ENCODE results near the gene NYAP2.

The NYAP2 gene

DNA sequence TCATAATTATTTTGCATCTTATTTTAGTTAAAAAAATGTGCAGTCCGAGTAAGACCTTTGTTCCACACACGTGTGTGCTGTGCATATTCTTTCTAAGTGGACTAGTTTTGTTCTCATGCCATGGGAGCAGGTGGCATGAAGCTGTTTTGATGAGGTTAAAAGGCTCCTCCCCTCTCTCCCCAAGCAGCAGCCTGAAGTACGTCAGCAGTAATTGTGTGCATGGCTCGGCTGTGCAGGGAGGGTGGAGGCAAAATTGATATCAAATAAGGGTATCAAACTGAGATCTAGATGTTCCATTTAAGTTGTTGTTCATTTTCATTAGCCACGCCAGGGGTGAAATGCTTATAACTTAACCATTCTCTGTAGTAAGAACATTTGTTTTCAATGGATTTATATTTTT, at the start of gene NYAP2:
Gene NYAP2 (plus strand): TSS at position 207 of the 400 bp plus-strand sequence. CDS start 9,171 bp downstream, outside the sequence.
- Histone ChIP-seq H3K27me3 (ENCODE audit: control insufficient read depth in 5 of 5, insufficient read depth in 4 of 5, low read length in 5 of 5) (no peaks in the 10 kb centered on the region), H3K4me1 (ENCODE audit: control insufficient read depth in 5 of 5, insufficient read depth in 5 of 5, low read length in 5 of 5) (no peaks in the 10 kb centered on the region), H3K9me3 (ENCODE audit: control insufficient read depth in 5 of 5, low read length in 5 of 5) (no peaks in the 10 kb centered on the region), H3K9ac (ENCODE audit: low read length in 5 of 5) (no peak within 1 kb of the TSS), H3K27ac (ENCODE audit: low read depth, low read length) (no peak within 1 kb of the TSS), H3K4me3 (ENCODE audit: low read depth in 1 of 5, low read length in 5 of 5) (no peak within 1 kb of the TSS), H3K36me3 (ENCODE audit: control insufficient read depth in 5 of 5, insufficient read depth in 5 of 5, low read length in 5 of 5) (no peaks in the 10 kb centered on the region)

DNA sequence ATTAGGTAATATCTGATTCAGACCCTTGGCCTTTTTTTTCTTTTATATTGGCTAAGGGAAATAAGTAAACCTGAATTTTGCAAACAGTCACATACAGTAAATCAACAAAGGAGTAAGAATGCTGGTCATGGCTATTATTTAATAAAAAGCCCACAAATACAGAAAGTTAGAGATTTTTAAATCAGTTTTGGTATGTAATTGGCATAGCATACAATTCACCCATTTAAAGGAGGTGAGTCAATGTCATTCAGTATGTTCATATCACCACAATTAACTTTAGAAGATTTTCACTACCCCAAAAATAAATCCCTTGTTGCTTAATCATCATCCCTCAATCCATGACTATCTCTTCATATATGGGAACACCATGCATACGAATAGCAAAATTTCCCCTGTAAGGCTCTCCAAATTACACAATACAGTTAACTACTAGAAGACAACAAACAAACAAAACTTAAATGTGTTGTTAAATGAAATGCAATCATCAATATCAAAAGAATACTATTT, 45.9 kb upstream of the NYAP2 start:
- H3K9me3 ChIP-seq (ENCODE audit: control insufficient read depth in 5 of 5, low read length in 5 of 5), result no peaks in the 10 kb centered on the region
- no peak overlapping the region for H3K4me3 ChIP-seq (ENCODE audit: low read depth in 1 of 5, low read length in 5 of 5)
- H3K27me3 ChIP-seq (ENCODE audit: control insufficient read depth in 5 of 5, insufficient read depth in 4 of 5, low read length in 5 of 5), result no peaks in the 10 kb centered on the region
- H3K4me1 ChIP-seq (ENCODE audit: control insufficient read depth in 5 of 5, insufficient read depth in 5 of 5, low read length in 5 of 5), result no peaks in the 10 kb centered on the region
- H3K27ac ChIP-seq (ENCODE audit: low read depth, low read length), result no peak overlapping the region
- H3K9ac ChIP-seq (ENCODE audit: low read length in 5 of 5), result no peak overlapping the region
- no peaks in the 10 kb centered on the region for H3K36me3 ChIP-seq (ENCODE audit: control insufficient read depth in 5 of 5, insufficient read depth in 5 of 5, low read length in 5 of 5)

DNA sequence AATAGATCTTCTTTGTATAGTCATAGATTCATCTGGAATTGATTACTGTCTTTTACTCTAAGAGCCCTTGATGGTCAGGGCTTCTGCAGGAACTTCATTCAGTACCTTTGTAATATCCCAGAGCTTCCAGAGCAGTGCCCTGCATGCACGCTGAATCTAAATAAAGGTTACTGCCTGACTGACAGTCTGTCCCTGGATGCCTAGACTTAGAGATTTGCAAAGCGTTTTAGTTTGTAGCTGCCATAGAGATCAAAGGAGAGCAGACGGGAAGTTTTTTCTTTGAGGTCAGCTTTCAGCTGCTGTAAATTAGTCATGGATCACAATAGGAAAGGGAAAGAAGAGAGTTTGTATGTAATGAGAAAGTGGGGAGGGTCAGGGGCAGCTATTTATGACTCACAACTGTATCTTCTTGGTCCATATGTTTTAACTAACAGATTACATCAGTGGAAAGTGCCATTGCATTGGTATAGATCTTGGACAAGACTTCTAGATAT, 45.2 kb upstream of the NYAP2 start:
- Histone ChIP-seq H3K9ac (ENCODE audit: low read length in 5 of 5) (no peak overlapping the region), H3K9me3 (ENCODE audit: control insufficient read depth in 5 of 5, low read length in 5 of 5) (no peaks in the 10 kb centered on the region), H3K4me1 (ENCODE audit: control insufficient read depth in 5 of 5, insufficient read depth in 5 of 5, low read length in 5 of 5) (no peaks in the 10 kb centered on the region), H3K27me3 (ENCODE audit: control insufficient read depth in 5 of 5, insufficient read depth in 4 of 5, low read length in 5 of 5) (no peaks in the 10 kb centered on the region), H3K4me3 (ENCODE audit: low read depth in 1 of 5, low read length in 5 of 5) (no peak overlapping the region), H3K27ac (ENCODE audit: low read depth, low read length) (no peak overlapping the region), H3K36me3 (ENCODE audit: control insufficient read depth in 5 of 5, insufficient read depth in 5 of 5, low read length in 5 of 5) (no peaks in the 10 kb centered on the region)

DNA sequence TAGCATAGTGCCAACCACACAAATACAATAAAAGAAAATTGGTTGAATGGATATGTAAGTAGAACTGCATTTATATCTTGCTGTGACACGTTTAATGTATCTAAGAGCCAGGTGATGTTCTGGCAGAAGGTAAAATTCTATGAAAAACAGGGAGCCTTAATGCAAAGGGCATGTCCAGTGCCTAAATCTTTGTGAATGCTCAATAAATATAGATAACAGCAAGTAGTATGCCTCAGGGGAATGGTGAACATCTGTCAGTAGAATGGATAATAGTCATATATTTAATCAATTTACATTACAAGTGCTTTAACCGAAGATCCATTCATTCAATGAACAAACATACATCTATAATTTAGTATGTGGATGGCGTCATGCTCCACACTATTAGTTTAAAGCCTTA, 43.7 kb upstream of the NYAP2 start:
- H3K27ac ChIP-seq (ENCODE audit: low read depth, low read length), result no peak overlapping the region
- no peaks in the 10 kb centered on the region for H3K4me1 ChIP-seq (ENCODE audit: control insufficient read depth in 5 of 5, insufficient read depth in 5 of 5, low read length in 5 of 5)
- no peaks in the 10 kb centered on the region for H3K36me3 ChIP-seq (ENCODE audit: control insufficient read depth in 5 of 5, insufficient read depth in 5 of 5, low read length in 5 of 5)
- H3K4me3 ChIP-seq (ENCODE audit: low read depth in 1 of 5, low read length in 5 of 5), result no peak overlapping the region
- no peaks in the 10 kb centered on the region for H3K27me3 ChIP-seq (ENCODE audit: control insufficient read depth in 5 of 5, insufficient read depth in 4 of 5, low read length in 5 of 5)
- H3K9me3 ChIP-seq (ENCODE audit: control insufficient read depth in 5 of 5, low read length in 5 of 5), result no peaks in the 10 kb centered on the region
- no peak overlapping the region for H3K9ac ChIP-seq (ENCODE audit: low read length in 5 of 5)

DNA sequence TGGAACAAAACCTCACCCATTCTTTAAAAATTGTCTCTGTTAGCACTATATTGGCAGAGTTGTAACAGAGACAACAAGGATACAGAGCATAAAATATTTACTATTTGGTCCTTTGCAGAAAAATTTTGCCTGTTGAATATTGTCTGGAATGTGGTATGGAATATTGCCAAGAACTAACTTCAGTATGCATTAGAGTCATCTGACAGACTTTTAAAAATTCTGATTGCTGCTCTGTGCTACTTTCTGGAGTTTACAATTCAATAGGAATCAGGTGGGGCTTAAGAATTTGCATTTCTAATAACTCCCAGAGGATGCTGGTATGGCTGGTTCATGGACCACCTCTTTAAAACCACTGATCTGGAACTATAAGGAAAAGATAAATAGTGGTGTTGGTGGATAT, 32.8 kb upstream of the NYAP2 start:
- Histone ChIP-seq H3K4me3 (ENCODE audit: low read depth in 1 of 5, low read length in 5 of 5) (no peak overlapping the region), H3K9me3 (ENCODE audit: control insufficient read depth in 5 of 5, low read length in 5 of 5) (no peaks in the 10 kb centered on the region), H3K36me3 (ENCODE audit: control insufficient read depth in 5 of 5, insufficient read depth in 5 of 5, low read length in 5 of 5) (no peaks in the 10 kb centered on the region), H3K27ac (ENCODE audit: low read depth, low read length) (no peak overlapping the region), H3K27me3 (ENCODE audit: control insufficient read depth in 5 of 5, insufficient read depth in 4 of 5, low read length in 5 of 5) (no peaks in the 10 kb centered on the region), H3K4me1 (ENCODE audit: control insufficient read depth in 5 of 5, insufficient read depth in 5 of 5, low read length in 5 of 5) (no peaks in the 10 kb centered on the region), H3K9ac (ENCODE audit: low read length in 5 of 5) (no peak overlapping the region)

DNA sequence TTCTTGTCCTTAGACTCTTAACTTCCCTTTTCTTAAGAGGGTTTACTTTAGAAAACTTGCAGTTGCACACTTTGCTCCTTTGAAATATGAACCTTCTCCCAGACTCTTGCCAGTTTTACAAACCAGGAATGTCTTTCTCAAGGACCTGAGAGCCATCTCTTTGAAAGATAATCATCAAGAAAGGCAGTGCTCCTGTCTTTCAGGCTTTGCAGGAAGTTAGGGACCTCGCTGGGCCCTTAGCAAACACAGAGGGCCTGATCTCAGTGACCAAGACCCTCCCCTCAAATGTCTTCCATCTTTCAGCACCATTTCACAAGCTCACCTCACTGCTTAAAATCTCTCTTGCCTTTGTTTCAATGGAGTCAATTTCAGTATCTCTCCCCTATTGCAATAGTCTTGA, 32.0 kb upstream of the NYAP2 start:
- H3K27ac ChIP-seq (ENCODE audit: low read depth, low read length), result no peak overlapping the region
- no peaks in the 10 kb centered on the region for H3K36me3 ChIP-seq (ENCODE audit: control insufficient read depth in 5 of 5, insufficient read depth in 5 of 5, low read length in 5 of 5)
- no peak overlapping the region for H3K9ac ChIP-seq (ENCODE audit: low read length in 5 of 5)
- H3K27me3 ChIP-seq (ENCODE audit: control insufficient read depth in 5 of 5, insufficient read depth in 4 of 5, low read length in 5 of 5), result no peaks in the 10 kb centered on the region
- H3K9me3 ChIP-seq (ENCODE audit: control insufficient read depth in 5 of 5, low read length in 5 of 5), result no peaks in the 10 kb centered on the region
- no peaks in the 10 kb centered on the region for H3K4me1 ChIP-seq (ENCODE audit: control insufficient read depth in 5 of 5, insufficient read depth in 5 of 5, low read length in 5 of 5)
- no peak overlapping the region for H3K4me3 ChIP-seq (ENCODE audit: low read depth in 1 of 5, low read length in 5 of 5)

DNA sequence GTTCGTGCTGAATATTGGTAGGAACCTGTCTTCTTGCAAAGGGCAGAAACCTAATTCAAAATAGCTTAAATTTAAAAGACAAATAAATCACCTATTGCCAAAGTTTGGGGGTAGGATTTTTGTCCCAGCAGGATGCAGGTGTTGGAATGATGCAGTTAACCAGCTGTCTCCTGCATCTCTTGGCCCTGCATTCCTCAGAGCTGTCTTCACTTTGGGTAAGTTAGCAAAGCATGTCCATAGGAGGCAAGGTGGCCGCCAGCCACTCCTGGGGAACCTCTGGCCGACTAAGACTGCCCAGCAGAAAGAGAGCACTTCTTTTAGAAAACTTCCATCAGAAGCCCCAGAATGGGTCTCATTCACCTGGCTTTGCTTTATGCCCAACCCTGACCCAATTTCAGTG, 20.5 kb upstream of the NYAP2 start:
- Histone ChIP-seq H3K9me3 (ENCODE audit: control insufficient read depth in 5 of 5, low read length in 5 of 5) (no peaks in the 10 kb centered on the region), H3K36me3 (ENCODE audit: control insufficient read depth in 5 of 5, insufficient read depth in 5 of 5, low read length in 5 of 5) (no peaks in the 10 kb centered on the region), H3K4me3 (ENCODE audit: low read depth in 1 of 5, low read length in 5 of 5) (no peak overlapping the region), H3K27ac (ENCODE audit: low read depth, low read length) (no peak overlapping the region), H3K9ac (ENCODE audit: low read length in 5 of 5) (no peak overlapping the region), H3K4me1 (ENCODE audit: control insufficient read depth in 5 of 5, insufficient read depth in 5 of 5, low read length in 5 of 5) (no peaks in the 10 kb centered on the region), H3K27me3 (ENCODE audit: control insufficient read depth in 5 of 5, insufficient read depth in 4 of 5, low read length in 5 of 5) (no peaks in the 10 kb centered on the region)

DNA sequence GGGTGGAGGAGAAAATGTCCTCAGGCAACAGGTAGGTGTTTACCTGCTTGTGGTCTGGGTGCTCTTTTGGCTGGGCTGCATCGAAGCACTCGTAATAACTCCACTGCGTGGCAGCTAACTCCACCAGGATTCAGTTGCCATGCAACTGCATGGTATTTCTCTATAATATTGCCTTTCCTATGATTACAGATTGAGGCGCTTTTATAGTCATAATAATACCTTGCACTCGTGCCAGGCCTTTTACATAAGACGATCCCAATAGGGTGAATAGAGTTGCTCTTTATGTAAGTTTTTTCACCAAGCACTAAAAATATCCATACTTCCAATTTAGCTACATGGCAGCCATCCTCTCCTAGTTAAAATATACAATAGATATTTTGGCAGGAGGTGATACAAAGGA, 19.7 kb upstream of the NYAP2 start:
- no peaks in the 10 kb centered on the region for H3K27me3 ChIP-seq (ENCODE audit: control insufficient read depth in 5 of 5, insufficient read depth in 4 of 5, low read length in 5 of 5)
- H3K9ac ChIP-seq (ENCODE audit: low read length in 5 of 5), result no peak overlapping the region
- no peak overlapping the region for H3K4me3 ChIP-seq (ENCODE audit: low read depth in 1 of 5, low read length in 5 of 5)
- H3K27ac ChIP-seq (ENCODE audit: low read depth, low read length), result no peak overlapping the region
- no peaks in the 10 kb centered on the region for H3K9me3 ChIP-seq (ENCODE audit: control insufficient read depth in 5 of 5, low read length in 5 of 5)
- H3K36me3 ChIP-seq (ENCODE audit: control insufficient read depth in 5 of 5, insufficient read depth in 5 of 5, low read length in 5 of 5), result no peaks in the 10 kb centered on the region
- no peaks in the 10 kb centered on the region for H3K4me1 ChIP-seq (ENCODE audit: control insufficient read depth in 5 of 5, insufficient read depth in 5 of 5, low read length in 5 of 5)

DNA sequence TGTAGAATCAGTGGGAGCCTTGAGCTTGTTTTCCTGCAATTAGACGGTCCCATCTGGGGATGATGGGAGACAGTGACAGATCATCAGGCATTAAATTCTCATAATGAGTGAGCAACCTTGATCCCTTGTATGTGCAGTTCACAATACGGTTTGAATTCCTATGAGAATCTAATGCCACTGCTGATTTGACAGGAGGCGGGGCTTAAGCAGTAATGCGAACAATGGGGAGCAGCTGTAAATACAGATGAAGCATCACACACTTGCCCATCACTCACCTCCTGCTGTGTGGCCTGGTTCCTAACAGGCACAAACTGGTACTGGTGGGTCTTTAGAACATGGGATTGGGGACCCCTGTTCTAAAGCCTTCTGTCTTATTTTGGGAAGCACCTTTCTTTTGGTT, 17.9 kb upstream of the NYAP2 start:
- H3K27me3 ChIP-seq (ENCODE audit: control insufficient read depth in 5 of 5, insufficient read depth in 4 of 5, low read length in 5 of 5), result no peaks in the 10 kb centered on the region
- H3K9me3 ChIP-seq (ENCODE audit: control insufficient read depth in 5 of 5, low read length in 5 of 5), result no peaks in the 10 kb centered on the region
- no peak overlapping the region for H3K4me3 ChIP-seq (ENCODE audit: low read depth in 1 of 5, low read length in 5 of 5)
- H3K9ac ChIP-seq (ENCODE audit: low read length in 5 of 5), result no peak overlapping the region
- H3K27ac ChIP-seq (ENCODE audit: low read depth, low read length), result no peak overlapping the region
- H3K36me3 ChIP-seq (ENCODE audit: control insufficient read depth in 5 of 5, insufficient read depth in 5 of 5, low read length in 5 of 5), result no peaks in the 10 kb centered on the region
- H3K4me1 ChIP-seq (ENCODE audit: control insufficient read depth in 5 of 5, insufficient read depth in 5 of 5, low read length in 5 of 5), result no peaks in the 10 kb centered on the region

DNA sequence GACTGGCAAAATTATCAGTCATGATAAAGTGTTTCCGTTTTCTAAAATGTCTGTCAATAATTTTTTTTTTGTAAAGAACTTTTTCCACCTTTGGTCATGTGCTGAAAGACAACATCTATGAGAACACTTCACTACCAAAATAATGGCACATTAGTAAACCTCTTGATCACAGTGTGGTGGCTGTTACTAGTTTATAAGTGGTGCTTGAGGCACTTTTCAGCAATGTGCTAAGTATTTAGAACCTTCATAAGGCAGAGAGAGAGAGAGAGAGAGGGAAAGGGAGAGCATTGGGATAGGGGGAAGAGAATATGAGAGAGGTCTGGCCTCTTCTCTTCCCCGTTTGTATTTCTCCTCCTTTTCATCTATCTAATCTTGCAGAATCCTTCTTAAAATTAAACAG, 1.1 kb upstream of the NYAP2 start:
- Histone ChIP-seq H3K36me3 (ENCODE audit: control insufficient read depth in 5 of 5, insufficient read depth in 5 of 5, low read length in 5 of 5) (no peaks in the 10 kb centered on the region), H3K9me3 (ENCODE audit: control insufficient read depth in 5 of 5, low read length in 5 of 5) (no peaks in the 10 kb centered on the region)

DNA sequence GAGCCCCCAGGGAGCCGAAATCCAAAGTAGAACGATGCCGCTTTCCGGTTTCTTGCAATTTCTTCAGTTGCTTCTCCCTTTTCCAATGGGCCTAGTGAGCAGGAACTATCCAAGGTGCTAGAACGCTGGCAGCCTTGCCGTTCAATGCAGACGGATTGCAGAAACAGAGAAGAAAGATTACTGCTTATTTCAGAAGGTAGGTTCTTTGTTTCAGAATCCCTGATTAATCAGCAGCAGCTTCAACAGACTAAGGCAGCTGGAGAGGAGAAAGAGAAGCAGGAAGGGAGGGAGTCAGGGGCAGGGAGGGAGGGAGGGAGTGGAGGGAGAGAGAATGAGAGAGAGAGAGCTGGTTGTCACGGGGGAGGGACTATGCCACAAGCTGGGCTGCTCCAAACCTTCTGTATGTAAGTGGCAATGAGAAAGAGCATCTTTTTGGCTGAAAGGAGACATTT, 576 bp downstream of the NYAP2 start:
- Histone ChIP-seq H3K9me3 (ENCODE audit: control insufficient read depth in 5 of 5, low read length in 5 of 5) (no peaks in the 10 kb centered on the region), H3K27ac (ENCODE audit: low read depth, low read length) (no peak overlapping the region), H3K36me3 (ENCODE audit: control insufficient read depth in 5 of 5, insufficient read depth in 5 of 5, low read length in 5 of 5) (no peaks in the 10 kb centered on the region), H3K9ac (ENCODE audit: low read length in 5 of 5) (no peak overlapping the region), H3K4me1 (ENCODE audit: control insufficient read depth in 5 of 5, insufficient read depth in 5 of 5, low read length in 5 of 5) (no peaks in the 10 kb centered on the region), H3K4me3 (ENCODE audit: low read depth in 1 of 5, low read length in 5 of 5) (no peak overlapping the region), H3K27me3 (ENCODE audit: control insufficient read depth in 5 of 5, insufficient read depth in 4 of 5, low read length in 5 of 5) (no peaks in the 10 kb centered on the region)

More for the DNA sequence above, 1.1 kb upstream of the NYAP2 start:
- Histone ChIP-seq H3K27ac (ENCODE audit: low read depth, low read length) (no peak overlapping the region), H3K27me3 (ENCODE audit: control insufficient read depth in 5 of 5, insufficient read depth in 4 of 5, low read length in 5 of 5) (no peaks in the 10 kb centered on the region), H3K4me3 (ENCODE audit: low read depth in 1 of 5, low read length in 5 of 5) (no peak overlapping the region), H3K9ac (ENCODE audit: low read length in 5 of 5) (no peak overlapping the region), H3K4me1 (ENCODE audit: control insufficient read depth in 5 of 5, insufficient read depth in 5 of 5, low read length in 5 of 5) (no peaks in the 10 kb centered on the region)
